Suprapubic skin (tissue), 3 donors: Measurements from ENCODE around the gene PLCB1.
"Not testable (repeated sequence)": the region's sequence is repeated elsewhere in the genome, so short reads cannot be mapped to it uniquely, and the experiment has no call there.

Experiments used
- POLR2A ChIP-seq, 2 donors: fragments of 450-650 bp; IDR thresholded peaks; one replicate each; pipeline ENCODE4 v1.6.1; 2017; ENCODE audit warnings: antibody characterized with exemption in 2 of 2, mild to moderate bottlenecking in 2 of 2, moderate library complexity in 2 of 2
- TF ChIP-seq, protein P1 (sequence below), 2 donors: fragments of 200-600 bp in 1 of 2; fragments of 450-650 bp in 1 of 2; sonication (generic) in 1 of 2; IDR thresholded peaks; one replicate each; pipeline ENCODE4 v1.5.1; 2016 to 2019; ENCODE audit warnings: antibody characterized with exemption in 2 of 2, mild to moderate bottlenecking in 1 of 2, moderate library complexity in 1 of 2

DNA sequence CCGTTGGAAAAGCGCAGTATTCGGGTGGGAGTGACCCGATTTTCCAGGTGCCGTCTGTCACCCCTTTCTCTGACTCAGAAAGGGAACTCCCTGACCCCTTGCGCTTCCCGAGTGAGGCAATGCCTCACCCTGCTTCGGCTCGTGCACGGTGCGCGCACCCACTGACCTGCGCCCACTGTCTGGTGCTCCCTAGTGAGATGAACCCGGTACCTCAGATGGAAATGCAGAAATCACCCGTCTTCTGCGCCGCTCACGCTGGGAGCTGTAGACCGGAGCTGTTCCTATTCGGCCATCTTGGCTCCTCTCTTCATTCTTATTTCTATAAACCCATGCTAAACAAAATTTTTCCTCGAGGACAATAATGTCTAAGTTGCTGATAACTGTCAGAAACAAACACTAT, 17.5 kb upstream of the PLCB1 start:
- not testable (repeated sequence) for TF ChIP-seq POLR2A (IDR thresholded peaks at IDR 0.05)
- TF ChIP-seq, protein P1, sequence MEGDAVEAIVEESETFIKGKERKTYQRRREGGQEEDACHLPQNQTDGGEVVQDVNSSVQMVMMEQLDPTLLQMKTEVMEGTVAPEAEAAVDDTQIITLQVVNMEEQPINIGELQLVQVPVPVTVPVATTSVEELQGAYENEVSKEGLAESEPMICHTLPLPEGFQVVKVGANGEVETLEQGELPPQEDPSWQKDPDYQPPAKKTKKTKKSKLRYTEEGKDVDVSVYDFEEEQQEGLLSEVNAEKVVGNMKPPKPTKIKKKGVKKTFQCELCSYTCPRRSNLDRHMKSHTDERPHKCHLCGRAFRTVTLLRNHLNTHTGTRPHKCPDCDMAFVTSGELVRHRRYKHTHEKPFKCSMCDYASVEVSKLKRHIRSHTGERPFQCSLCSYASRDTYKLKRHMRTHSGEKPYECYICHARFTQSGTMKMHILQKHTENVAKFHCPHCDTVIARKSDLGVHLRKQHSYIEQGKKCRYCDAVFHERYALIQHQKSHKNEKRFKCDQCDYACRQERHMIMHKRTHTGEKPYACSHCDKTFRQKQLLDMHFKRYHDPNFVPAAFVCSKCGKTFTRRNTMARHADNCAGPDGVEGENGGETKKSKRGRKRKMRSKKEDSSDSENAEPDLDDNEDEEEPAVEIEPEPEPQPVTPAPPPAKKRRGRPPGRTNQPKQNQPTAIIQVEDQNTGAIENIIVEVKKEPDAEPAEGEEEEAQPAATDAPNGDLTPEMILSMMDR (IDR thresholded peaks at IDR 0.05): not testable (repeated sequence)
